Measurements from ENCODE around the gene BIN1.
"Not testable (repeated sequence)": the region's sequence is repeated elsewhere in the genome, so short reads cannot be mapped to it uniquely, and the experiment has no call there.

The BIN1 gene

DNA sequence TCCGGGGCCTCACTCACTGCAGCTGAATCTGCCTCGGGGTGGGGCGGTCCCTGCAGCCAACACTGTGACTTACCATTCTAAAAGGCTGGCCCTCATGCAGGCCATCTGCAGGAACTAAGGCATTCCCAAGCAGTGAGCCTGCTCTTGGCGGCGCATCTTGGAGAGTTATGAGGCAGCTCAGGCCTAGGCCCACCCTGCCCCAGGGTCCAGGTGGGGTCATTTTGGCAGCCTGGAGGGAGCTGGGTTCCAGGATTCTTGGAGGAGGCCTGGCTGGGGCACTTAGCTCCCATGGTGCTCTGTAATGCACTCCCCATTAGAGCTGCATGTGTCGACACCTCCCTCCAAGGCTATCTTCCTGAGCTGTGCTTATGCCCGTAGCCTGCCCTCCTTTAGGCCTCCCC lies 14.8 kb upstream of the BIN1 start:
- Mint-ChIP-seq H3K27me3 (ENCODE audit: low read depth) (peaks cover 3% of the 10 kb centered on the region), H3K4me1 (peaks cover 4% of the 10 kb centered on the region), H3K36me3 (ENCODE audit: low read depth) (peaks cover 4% of the 10 kb centered on the region), H3K9me3 (peaks cover 24% of the 10 kb centered on the region), H3K27ac (peak overlapping the region in 2 of 3 experiments; percentile 17 to 68), H3K4me3 (no peak overlapping the region)
- TF ChIP-seq, protein P1, sequence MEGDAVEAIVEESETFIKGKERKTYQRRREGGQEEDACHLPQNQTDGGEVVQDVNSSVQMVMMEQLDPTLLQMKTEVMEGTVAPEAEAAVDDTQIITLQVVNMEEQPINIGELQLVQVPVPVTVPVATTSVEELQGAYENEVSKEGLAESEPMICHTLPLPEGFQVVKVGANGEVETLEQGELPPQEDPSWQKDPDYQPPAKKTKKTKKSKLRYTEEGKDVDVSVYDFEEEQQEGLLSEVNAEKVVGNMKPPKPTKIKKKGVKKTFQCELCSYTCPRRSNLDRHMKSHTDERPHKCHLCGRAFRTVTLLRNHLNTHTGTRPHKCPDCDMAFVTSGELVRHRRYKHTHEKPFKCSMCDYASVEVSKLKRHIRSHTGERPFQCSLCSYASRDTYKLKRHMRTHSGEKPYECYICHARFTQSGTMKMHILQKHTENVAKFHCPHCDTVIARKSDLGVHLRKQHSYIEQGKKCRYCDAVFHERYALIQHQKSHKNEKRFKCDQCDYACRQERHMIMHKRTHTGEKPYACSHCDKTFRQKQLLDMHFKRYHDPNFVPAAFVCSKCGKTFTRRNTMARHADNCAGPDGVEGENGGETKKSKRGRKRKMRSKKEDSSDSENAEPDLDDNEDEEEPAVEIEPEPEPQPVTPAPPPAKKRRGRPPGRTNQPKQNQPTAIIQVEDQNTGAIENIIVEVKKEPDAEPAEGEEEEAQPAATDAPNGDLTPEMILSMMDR (IDR thresholded peaks at IDR 0.05; ENCODE audit: unreplicated experiment in 3 of 3), result no peak

DNA sequence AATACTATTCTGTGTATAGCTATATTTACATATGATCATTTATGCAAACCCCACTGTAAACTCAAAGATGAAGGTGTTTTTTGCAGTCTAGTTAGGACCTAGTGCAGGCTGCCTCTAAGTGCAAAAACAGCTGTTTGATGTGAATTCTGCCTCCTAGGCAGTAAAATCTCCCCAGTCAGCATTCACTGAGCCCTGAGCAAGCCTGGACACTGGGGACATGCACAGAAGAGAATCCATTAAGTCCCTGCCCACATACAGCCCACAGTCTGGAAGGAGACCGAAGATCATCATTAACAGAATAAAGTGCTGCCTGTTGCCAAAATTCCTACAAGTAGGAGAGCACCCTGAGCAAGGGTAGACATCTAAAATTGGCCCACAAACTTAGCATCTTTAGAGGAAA lies 14.4 kb upstream of the BIN1 start:
- TF ChIP-seq, protein P1 (IDR thresholded peaks at IDR 0.05; ENCODE audit: unreplicated experiment in 3 of 3), result no peak
- H3K4me3 Mint-ChIP-seq, result no peak overlapping the region
- H3K36me3 Mint-ChIP-seq (ENCODE audit: low read depth), result peaks cover 4% of the 10 kb centered on the region
- peaks cover 4% of the 10 kb centered on the region for H3K4me1 Mint-ChIP-seq
- H3K27me3 Mint-ChIP-seq (ENCODE audit: low read depth), result peaks cover 1% of the 10 kb centered on the region
- peak overlapping the region in 2 of 3 experiments; percentile 17 to 68 for H3K27ac Mint-ChIP-seq
- peaks cover 24% of the 10 kb centered on the region for H3K9me3 Mint-ChIP-seq

DNA sequence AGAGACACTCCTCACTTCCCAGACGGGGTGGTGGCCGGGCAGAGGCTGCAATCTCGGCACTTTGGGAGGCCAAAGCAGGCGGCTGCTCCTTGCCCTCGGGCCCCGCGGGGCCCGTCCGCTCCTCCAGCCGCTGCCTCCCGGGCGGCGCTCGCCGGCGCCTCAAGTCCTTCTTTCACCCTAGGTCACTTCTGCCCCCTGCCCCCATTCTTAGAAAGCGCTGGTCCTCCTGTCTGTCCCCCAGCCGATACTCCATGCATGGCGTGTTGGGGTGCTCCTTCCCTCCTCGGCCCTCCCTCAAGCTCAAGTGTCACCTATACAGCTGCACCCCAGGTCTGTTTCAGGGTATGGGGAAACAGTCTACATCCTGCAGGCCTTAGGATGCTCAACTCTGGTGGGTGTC lies 13.5 kb upstream of the BIN1 start:
- H3K36me3 Mint-ChIP-seq (ENCODE audit: low read depth); H3K27me3 Mint-ChIP-seq (ENCODE audit: low read depth); H3K4me3 Mint-ChIP-seq; H3K27ac Mint-ChIP-seq; H3K4me1 Mint-ChIP-seq: not testable (repeated sequence)
- H3K9me3 Mint-ChIP-seq, result peaks cover 24% of the 10 kb centered on the region

DNA sequence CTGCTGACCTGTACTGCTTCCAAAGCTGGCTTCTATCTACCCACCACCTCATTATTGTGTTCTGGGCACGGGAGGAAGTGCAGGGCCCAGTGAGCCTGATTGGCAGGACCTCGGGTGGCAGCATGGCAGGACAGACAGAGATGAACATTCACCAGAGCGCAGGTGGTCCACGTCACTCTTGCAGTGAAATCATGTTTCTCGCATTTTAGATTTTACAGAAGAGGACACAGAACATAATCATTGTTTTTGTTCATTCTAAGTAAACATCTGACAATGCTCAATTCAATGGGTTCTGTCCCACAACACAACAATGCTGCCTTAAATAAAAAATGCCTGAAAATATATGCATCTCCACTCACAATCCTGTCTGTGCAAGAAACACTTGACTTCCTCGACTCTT lies 11.5 kb upstream of the BIN1 start:
- Mint-ChIP-seq H3K4me3 (no peak overlapping the region), H3K36me3 (ENCODE audit: low read depth) (peaks cover 4% of the 10 kb centered on the region), H3K9me3 (peaks cover 21% of the 10 kb centered on the region), H3K27me3 (ENCODE audit: low read depth) (peaks cover 7% of the 10 kb centered on the region), H3K27ac (no peak overlapping the region), H3K4me1 (peaks cover 4% of the 10 kb centered on the region)
- TF ChIP-seq, protein P1 (IDR thresholded peaks at IDR 0.05; ENCODE audit: unreplicated experiment in 3 of 3), result no peak

DNA sequence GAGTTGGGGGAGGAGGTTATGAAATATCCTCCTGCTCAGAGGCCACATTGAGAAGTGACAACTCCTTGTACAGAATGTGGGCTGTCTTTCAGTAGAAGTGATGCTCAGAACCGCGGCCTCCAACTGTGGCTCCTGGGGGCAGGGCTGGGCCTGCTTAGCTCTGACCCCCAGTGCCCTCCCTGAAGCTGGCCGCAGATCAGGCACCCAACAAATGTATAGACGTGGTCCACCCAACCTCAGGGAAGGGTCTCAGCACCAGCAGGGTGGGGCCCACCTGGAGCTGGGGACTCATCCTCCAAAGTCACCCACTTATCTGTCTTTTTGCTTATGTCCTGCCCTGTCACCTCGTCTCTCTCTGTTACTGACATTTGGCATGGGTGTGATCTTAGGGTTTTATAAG lies 11.1 kb upstream of the BIN1 start:
- no peak overlapping the region for H3K27ac Mint-ChIP-seq
- H3K27me3 Mint-ChIP-seq (ENCODE audit: low read depth), result peaks cover 7% of the 10 kb centered on the region
- H3K9me3 Mint-ChIP-seq, result peaks cover 18% of the 10 kb centered on the region
- peaks cover 4% of the 10 kb centered on the region for H3K4me1 Mint-ChIP-seq
- H3K4me3 Mint-ChIP-seq, result no peak overlapping the region
- H3K36me3 Mint-ChIP-seq (ENCODE audit: low read depth), result peaks cover 4% of the 10 kb centered on the region
- TF ChIP-seq, protein P1 (IDR thresholded peaks at IDR 0.05; ENCODE audit: unreplicated experiment in 3 of 3), result no peak

DNA sequence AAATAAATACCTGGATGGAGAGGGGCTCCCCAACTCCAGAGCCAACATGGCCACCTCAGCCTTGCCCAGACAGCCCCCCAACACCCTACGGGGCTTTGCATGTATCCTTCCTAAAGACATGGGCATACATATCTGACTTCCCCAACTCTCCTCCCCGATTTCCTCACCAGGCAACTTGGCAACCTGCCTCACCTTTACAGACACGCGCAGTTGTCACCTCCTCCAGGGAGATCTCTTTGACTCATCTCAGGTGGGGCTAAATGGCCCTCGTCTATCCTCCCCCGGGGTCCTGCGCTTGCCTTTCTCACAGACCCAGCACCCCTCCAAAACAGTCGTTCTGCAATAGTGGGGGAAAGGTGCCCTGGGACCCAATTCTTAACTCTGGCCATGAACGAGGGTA lies 10.6 kb upstream of the BIN1 start:
- TF ChIP-seq, protein P1 (IDR thresholded peaks at IDR 0.05; ENCODE audit: unreplicated experiment in 3 of 3), result no peak
- Mint-ChIP-seq H3K9me3 (peaks cover 17% of the 10 kb centered on the region), H3K36me3 (ENCODE audit: low read depth) (peaks cover 4% of the 10 kb centered on the region), H3K4me1 (peaks cover 4% of the 10 kb centered on the region), H3K27ac (no peak overlapping the region), H3K4me3 (no peak overlapping the region), H3K27me3 (ENCODE audit: low read depth) (peaks cover 7% of the 10 kb centered on the region)

Data from nephron (organoid).